Caco-2 (cell line): ENCODE measurements around the gene TNFAIP8. TPM values are rescaled to one million over a fixed set of nuclear protein-coding genes. Genes with fewer than 3 reads are reported as not detected.

ENCODE experiments used
- BruUV-seq: library from RNA; stranded (reverse); fragments of 400-500 nt; replicated peaks from 2 replicates; lab custom pipeline; 2021; lab: Mats Ljungman, UMichigan
- CTCF ChIA-PET: fragments of 300-600 bp; sonication (Branson Sonifier 250); formaldehyde crosslinking; loops from one replicate; lab custom pipeline; 2022; ENCODE audit warnings: antibody characterized with exemption; lab: Charles Lee
- POLR2A ChIA-PET: fragments of 300-600 bp; sonication (Branson Sonifier 250); formaldehyde crosslinking; loops from one replicate; lab custom pipeline; 2022; ENCODE audit warnings: antibody characterized with exemption; lab: Charles Lee
- DNase-seq, 2 experiments: peaks; one replicate each; pipeline versions ENCODE4 v3.0.0 to v3.0.0-alpha.2; 2020 to 2022
- H3K27me3 ChIP-seq: replicated peaks from 2 replicates; pipeline ENCODE4 v1.6.0; 2011; ENCODE audit warnings: low read length; ENCODE audit not compliant: control insufficient read depth, insufficient read depth
- H3K36me3 ChIP-seq: 2 replicates; pipeline ENCODE4 v1.5.1; 2011; ENCODE audit warnings: low read length; ENCODE audit not compliant: control insufficient read depth, insufficient read depth
- H3K4me1 ChIP-seq: fragments of 250-450 bp; sonication (Bioruptor Pico); 2 replicates; pipeline ENCODE4 v1.5.1; 2020; ENCODE audit warnings: mild to moderate bottlenecking
- H3K4me3 ChIP-seq: 2 replicates; pipeline ENCODE4 v1.5.1; 2011; ENCODE audit warnings: low read depth, mild to moderate bottlenecking, control low read depth, low read length
- H3K9me3 ChIP-seq: fragments of 250-450 bp; sonication (Bioruptor Pico); 2 replicates; pipeline ENCODE4 v1.5.1; 2020; ENCODE audit warnings: mild to moderate bottlenecking, moderate library complexity
- H3K27ac Mint-ChIP-seq: one replicate; pipeline ENCODE4 v1.8.0; 2022; ENCODE audit warnings: mixed read lengths; ENCODE audit not compliant: unreplicated experiment
- H3K27me3 Mint-ChIP-seq: one replicate; pipeline ENCODE4 v1.8.0; 2022; ENCODE audit warnings: mixed read lengths; ENCODE audit not compliant: insufficient read depth, unreplicated experiment
- H3K36me3 Mint-ChIP-seq: one replicate; pipeline ENCODE4 v1.8.0; 2022; ENCODE audit warnings: mild to moderate bottlenecking, mixed read lengths; ENCODE audit not compliant: insufficient read depth, unreplicated experiment
- H3K4me1 Mint-ChIP-seq: one replicate; pipeline ENCODE4 v1.8.0; 2022; ENCODE audit warnings: low read depth, mixed read lengths; ENCODE audit not compliant: unreplicated experiment
- H3K4me3 Mint-ChIP-seq: one replicate; pipeline ENCODE4 v1.8.0; 2022; ENCODE audit warnings: mild to moderate bottlenecking, moderate library complexity, mixed read lengths; ENCODE audit not compliant: unreplicated experiment
- H3K9me3 Mint-ChIP-seq: one replicate; pipeline ENCODE4 v1.8.0; 2022; ENCODE audit warnings: mixed read lengths; ENCODE audit not compliant: unreplicated experiment
- CTCF ChIP-seq, 2 experiments: fragments of 200-600 bp in 1 of 2; IDR thresholded peaks; 1 replicate in 1 of 2; 2 replicates in 1 of 2; pipeline versions ENCODE4 v1.5.1 to v1.8.0; 2011 to 2022; ENCODE audit warnings: antibody characterized with exemption in 1 of 2, control low read depth in 1 of 2, inconsistent platforms in 1 of 2, low read depth in 1 of 2, low read length in 1 of 2, mild to moderate bottlenecking in 1 of 2, moderate library complexity in 1 of 2; ENCODE audit not compliant: insufficient read depth in 1 of 2, severe bottlenecking in 1 of 2, unreplicated experiment in 1 of 2
- intact Hi-C: fragments of 100-400 bp; cut with micrococcal nuclease; formaldehyde crosslinking; loops from one replicate; pipeline ENCODE4 v1.10.0; 2022; ENCODE audit not compliant: unreplicated experiment
- total RNA-seq: library from RNA; stranded (reverse); gene quantifications from 2 replicates; pipeline ENCODE4 v1.2.3, GENCODE V29; 2022

The TNFAIP8 gene
- total RNA-seq, 1 experiment from 2014 or later: 7.4 TPM

- H3K9me3 Mint-ChIP-seq: no peaks in the 10 kb centered on the region
- no peak for DNase-seq
- H3K27ac Mint-ChIP-seq: no peak overlapping the region
- no peaks in the 10 kb centered on the region for H3K4me1 ChIP-seq
- TF ChIP-seq CTCF (IDR thresholded peaks at IDR 0.05; ENCODE audit: insufficient read depth in 1 of 2, low read depth in 1 of 2, low read length in 1 of 2, severe bottlenecking in 1 of 2, unreplicated experiment in 1 of 2): no peak
- H3K27me3 ChIP-seq: no peaks in the 10 kb centered on the region
- BruUV-seq: no TSS peak
- intact Hi-C loops: loop anchor here (10.0 kb wide), 1 partner anchor 399 kb away; no protein-coding TSS in a partner anchor
- H3K9me3 ChIP-seq: no peaks in the 10 kb centered on the region
- no peaks in the 10 kb centered on the region for H3K27me3 Mint-ChIP-seq
- no peak overlapping the region for H3K4me3 Mint-ChIP-seq
- no peak overlapping the region for H3K4me3 ChIP-seq
- POLR2A ChIA-PET: no interaction called here
- H3K4me1 Mint-ChIP-seq: no peaks in the 10 kb centered on the region
- H3K36me3 Mint-ChIP-seq: no peaks in the 10 kb centered on the region
- no peaks in the 10 kb centered on the region for H3K36me3 ChIP-seq
- CTCF ChIA-PET: no interaction called here
Observed at GRCh38 chr5:119345861-119346260, 10.0 kb upstream of the TNFAIP8 start.

GRCh38 chr5:119346394-119346793 is 9.4 kb upstream of the TNFAIP8 start:
- Histone ChIP-seq H3K9me3 (no peaks in the 10 kb centered on the region), H3K4me3 (no peak overlapping the region), H3K4me1 (no peaks in the 10 kb centered on the region), H3K27me3 (no peaks in the 10 kb centered on the region), H3K36me3 (no peaks in the 10 kb centered on the region)
- Mint-ChIP-seq H3K27me3 (no peaks in the 10 kb centered on the region), H3K9me3 (no peaks in the 10 kb centered on the region), H3K27ac (no peak overlapping the region), H3K36me3 (no peaks in the 10 kb centered on the region), H3K4me1 (no peaks in the 10 kb centered on the region), H3K4me3 (no peak overlapping the region)
- ChIA-PET CTCF (interaction anchor here (1.0 kb wide), 1 partner anchor 12 kb away, joined by 4 read pairs; no protein-coding TSS in a partner anchor), POLR2A (no interaction called here)
- no peak for TF ChIP-seq CTCF (IDR thresholded peaks at IDR 0.05; ENCODE audit: insufficient read depth in 1 of 2, low read depth in 1 of 2, low read length in 1 of 2, severe bottlenecking in 1 of 2, unreplicated experiment in 1 of 2)
- intact Hi-C loops: loop anchor here (10.0 kb wide), 1 partner anchor 398 kb away; no protein-coding TSS in a partner anchor
- DNase-seq: no peak
- no TSS peak for BruUV-seq

GRCh38 chr5:119347574-119347973 is 8.2 kb upstream of the TNFAIP8 start:
- Histone ChIP-seq H3K4me1 (no peaks in the 10 kb centered on the region), H3K9me3 (no peaks in the 10 kb centered on the region), H3K27me3 (no peaks in the 10 kb centered on the region), H3K4me3 (no peak overlapping the region), H3K36me3 (no peaks in the 10 kb centered on the region)
- Mint-ChIP-seq H3K27ac (no peak overlapping the region), H3K36me3 (no peaks in the 10 kb centered on the region), H3K4me3 (no peak overlapping the region), H3K27me3 (no peaks in the 10 kb centered on the region), H3K9me3 (no peaks in the 10 kb centered on the region), H3K4me1 (no peaks in the 10 kb centered on the region)
- CTCF ChIA-PET: interaction anchor here (1.0 kb wide), 1 partner anchor 13 kb away, joined by 4 read pairs; no protein-coding TSS in a partner anchor
- POLR2A ChIA-PET: no interaction called here
- no peak for TF ChIP-seq CTCF (IDR thresholded peaks at IDR 0.05; ENCODE audit: insufficient read depth in 1 of 2, low read depth in 1 of 2, low read length in 1 of 2, severe bottlenecking in 1 of 2, unreplicated experiment in 1 of 2)
- intact Hi-C loops: loop anchor here (10.0 kb wide), 1 partner anchor 397 kb away; no protein-coding TSS in a partner anchor
- DNase-seq: no peak
- BruUV-seq: no TSS peak
